Calu3 (cell line): ENCODE data around the gene FLACC1. TPM values are rescaled to one million over a fixed set of nuclear protein-coding genes. Genes with fewer than 3 reads are reported as not detected.

Source experiments
- BruUV-seq: library from RNA; stranded (reverse); fragments of 400-500 nt; replicated peaks from 2 replicates; lab custom pipeline; 2021; lab: Mats Ljungman, UMichigan
- CTCF ChIA-PET: fragments of 300-600 bp; sonication (Branson Sonifier 250); formaldehyde crosslinking; loops from one replicate; lab custom pipeline; 2022; ENCODE audit warnings: antibody characterized with exemption; lab: Charles Lee
- DNase-seq: peaks from one replicate; pipeline ENCODE4 v3.0.0; 2022
- H3K27ac Mint-ChIP-seq: one replicate; pipeline ENCODE4 v1.8.0; 2022; ENCODE audit warnings: mixed read lengths; ENCODE audit not compliant: unreplicated experiment
- H3K27me3 Mint-ChIP-seq: one replicate; pipeline ENCODE4 v1.8.0; 2022; ENCODE audit warnings: mixed read lengths; ENCODE audit not compliant: unreplicated experiment
- H3K36me3 Mint-ChIP-seq: one replicate; pipeline ENCODE4 v1.8.0; 2022; ENCODE audit warnings: mild to moderate bottlenecking, moderate library complexity, mixed read lengths; ENCODE audit not compliant: insufficient read depth, unreplicated experiment
- H3K4me1 Mint-ChIP-seq: one replicate; pipeline ENCODE4 v1.8.0; 2022; ENCODE audit warnings: mild to moderate bottlenecking, low read depth, mixed read lengths; ENCODE audit not compliant: unreplicated experiment
- H3K4me3 Mint-ChIP-seq: one replicate; pipeline ENCODE4 v1.8.0; 2022; ENCODE audit warnings: mild to moderate bottlenecking, low read depth, moderate library complexity, mixed read lengths; ENCODE audit not compliant: unreplicated experiment
- H3K9me3 Mint-ChIP-seq: one replicate; pipeline ENCODE4 v1.8.0; 2022; ENCODE audit warnings: low read depth, mixed read lengths; ENCODE audit not compliant: unreplicated experiment
- CTCF ChIP-seq: fragments of 200-600 bp; IDR thresholded peaks from one replicate; pipeline ENCODE4 v1.8.0; 2022; ENCODE audit warnings: antibody characterized with exemption; ENCODE audit not compliant: unreplicated experiment
- intact Hi-C: fragments of 100-400 bp; cut with micrococcal nuclease; formaldehyde crosslinking; loops from one replicate; pipeline ENCODE4 v1.10.0; 2022; ENCODE audit not compliant: unreplicated experiment
- total RNA-seq: library from RNA; stranded (reverse); gene quantifications from 2 replicates; pipeline ENCODE4 v1.2.3, GENCODE V29; 2022

The FLACC1 gene
- total RNA-seq, 1 experiment from 2014 or later, result 1.2 TPM

GRCh38 chr2:201285499-201285898, 71.6 kb downstream of the FLACC1 start:
- Mint-ChIP-seq H3K36me3 (peaks cover 37% of the 10 kb centered on the region), H3K4me3 (no peak overlapping the region), H3K27ac (peak overlapping the region; percentile 24), H3K9me3 (peaks cover 8% of the 10 kb centered on the region), H3K4me1 (no peaks in the 10 kb centered on the region), H3K27me3 (no peaks in the 10 kb centered on the region)
- intact Hi-C loops, result no loop called here
- no peak for TF ChIP-seq CTCF
- no TSS peak for BruUV-seq
- no peak for DNase-seq
- CTCF ChIA-PET, result no interaction called here

GRCh38 chr2:201280191-201281040, 76.7 kb downstream of the FLACC1 start:
- no TSS peak for BruUV-seq
- DNase-seq, result no peak
- Mint-ChIP-seq H3K27me3 (no peaks in the 10 kb centered on the region), H3K27ac (no peak overlapping the region), H3K4me3 (no peak overlapping the region), H3K36me3 (peaks cover 36% of the 10 kb centered on the region), H3K9me3 (no peaks in the 10 kb centered on the region), H3K4me1 (no peaks in the 10 kb centered on the region)
- TF ChIP-seq CTCF, result no peak
- intact Hi-C loops, result no loop called here
- CTCF ChIA-PET, result no interaction called here

- Mint-ChIP-seq H3K4me1 (no peaks in the 10 kb centered on the region), H3K27ac (no peak overlapping the region), H3K36me3 (peaks cover 46% of the 10 kb centered on the region), H3K4me3 (no peak overlapping the region), H3K9me3 (no peaks in the 10 kb centered on the region), H3K27me3 (no peaks in the 10 kb centered on the region)
- BruUV-seq, result no TSS peak
- intact Hi-C loops, result no loop called here
- TF ChIP-seq CTCF, result no peak
- CTCF ChIA-PET, result no interaction called here
- no peak for DNase-seq
These were observed 78.1 kb downstream of the FLACC1 start for GRCh38 chr2:201279079-201279478.

- BruUV-seq, result no TSS peak
- Mint-ChIP-seq H3K9me3 (no peaks in the 10 kb centered on the region), H3K4me3 (no peak overlapping the region), H3K27me3 (no peaks in the 10 kb centered on the region), H3K36me3 (peaks cover 66% of the 10 kb centered on the region), H3K27ac (no peak overlapping the region), H3K4me1 (no peaks in the 10 kb centered on the region)
- intact Hi-C loops, result no loop called here
- no peak for DNase-seq
- no peak for TF ChIP-seq CTCF
- CTCF ChIA-PET, result no interaction called here
These were observed 80.6 kb downstream of the FLACC1 start for GRCh38 chr2:201276511-201276910.
